GM20000 (cell line): ENCODE measurements around the gene FLNB.

ENCODE experiments used
- DNase-seq: peaks from one replicate; pipeline ENCODE4 v3.0.0; 2012; ENCODE audit warnings: low spot score
- TF ChIP-seq, protein P1 (sequence below): IDR thresholded peaks from 2 replicates; pipeline ENCODE4 v1.5.1; 2012; ENCODE audit warnings: mild to moderate bottlenecking, control low read depth; ENCODE audit errors: extremely low read depth, missing control alignments

FLNB gene

DNA sequence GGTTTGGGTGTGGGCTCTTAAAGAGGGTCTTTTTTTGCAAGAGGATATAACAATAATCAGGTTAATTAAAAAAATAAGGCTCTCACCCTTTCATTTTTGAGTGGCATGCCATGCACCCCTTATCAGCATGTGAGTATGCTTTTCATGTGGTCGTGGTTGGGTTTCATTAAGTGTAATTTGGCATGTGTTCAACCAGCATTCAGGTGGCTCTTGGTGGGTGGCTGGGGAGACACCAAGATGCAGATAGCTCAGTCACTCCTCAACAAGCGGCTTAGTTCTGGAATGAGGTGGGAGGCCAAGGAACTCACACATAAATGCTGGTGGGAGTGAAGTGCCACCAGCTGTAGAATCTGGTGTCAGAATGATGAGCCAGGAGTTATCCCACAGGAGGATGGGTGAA, 66.8 kb downstream of the FLNB start:
- TF ChIP-seq, protein P1, sequence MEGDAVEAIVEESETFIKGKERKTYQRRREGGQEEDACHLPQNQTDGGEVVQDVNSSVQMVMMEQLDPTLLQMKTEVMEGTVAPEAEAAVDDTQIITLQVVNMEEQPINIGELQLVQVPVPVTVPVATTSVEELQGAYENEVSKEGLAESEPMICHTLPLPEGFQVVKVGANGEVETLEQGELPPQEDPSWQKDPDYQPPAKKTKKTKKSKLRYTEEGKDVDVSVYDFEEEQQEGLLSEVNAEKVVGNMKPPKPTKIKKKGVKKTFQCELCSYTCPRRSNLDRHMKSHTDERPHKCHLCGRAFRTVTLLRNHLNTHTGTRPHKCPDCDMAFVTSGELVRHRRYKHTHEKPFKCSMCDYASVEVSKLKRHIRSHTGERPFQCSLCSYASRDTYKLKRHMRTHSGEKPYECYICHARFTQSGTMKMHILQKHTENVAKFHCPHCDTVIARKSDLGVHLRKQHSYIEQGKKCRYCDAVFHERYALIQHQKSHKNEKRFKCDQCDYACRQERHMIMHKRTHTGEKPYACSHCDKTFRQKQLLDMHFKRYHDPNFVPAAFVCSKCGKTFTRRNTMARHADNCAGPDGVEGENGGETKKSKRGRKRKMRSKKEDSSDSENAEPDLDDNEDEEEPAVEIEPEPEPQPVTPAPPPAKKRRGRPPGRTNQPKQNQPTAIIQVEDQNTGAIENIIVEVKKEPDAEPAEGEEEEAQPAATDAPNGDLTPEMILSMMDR, result no peak
- no peak for DNase-seq

DNA sequence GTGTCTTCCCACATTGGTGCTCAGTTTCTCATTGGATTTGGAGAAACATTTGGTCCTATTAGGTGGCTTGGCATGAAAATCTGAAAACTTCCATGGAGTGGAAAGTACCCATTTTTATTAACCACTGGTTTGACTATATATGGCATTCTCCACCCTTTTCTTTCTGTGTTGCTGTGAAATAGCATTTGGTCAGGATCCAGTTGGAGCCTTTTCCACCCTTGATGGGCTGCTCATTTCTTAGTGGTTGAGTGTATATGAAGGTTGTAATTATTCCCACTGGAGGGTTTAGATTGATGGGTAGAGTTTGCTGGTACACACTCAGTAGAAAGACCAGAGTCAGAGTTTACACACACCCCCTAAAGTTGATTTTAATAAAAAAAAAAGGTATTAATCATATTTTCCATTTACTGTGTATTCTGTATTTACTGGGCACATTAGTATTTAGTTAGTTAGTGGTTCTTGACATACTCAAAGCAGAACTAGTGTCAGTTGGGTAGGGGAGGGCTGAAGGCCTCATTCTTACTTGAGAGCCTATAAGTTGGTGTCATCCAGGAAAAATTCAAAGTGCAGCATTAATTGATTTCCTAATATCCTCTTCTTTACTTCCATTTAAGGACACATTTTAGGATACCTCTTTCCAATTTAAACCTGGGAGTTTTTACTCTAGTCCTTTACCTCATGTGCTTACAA, 69.5 kb downstream of the FLNB start:
- no peak for DNase-seq
- TF ChIP-seq, protein P1, result no peak

DNA sequence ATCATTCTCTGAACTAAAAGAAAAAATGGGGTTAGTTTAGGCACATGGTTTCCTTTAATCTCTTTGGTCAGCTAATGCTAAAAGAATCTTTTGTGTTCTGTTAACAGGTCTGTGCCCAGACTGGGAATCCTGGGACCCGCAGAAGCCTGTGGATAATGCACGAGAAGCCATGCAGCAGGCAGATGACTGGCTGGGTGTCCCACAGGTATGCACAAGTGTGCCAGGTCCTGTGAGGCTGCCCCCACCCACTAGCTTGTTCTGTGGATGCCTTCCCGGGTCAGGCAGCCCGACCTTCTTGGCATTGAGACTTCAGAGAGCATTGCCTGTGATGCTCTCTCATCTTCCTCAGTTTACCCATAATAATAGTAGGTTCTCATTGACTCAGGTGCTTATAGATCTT, 70.4 kb downstream of the FLNB start:
- no peak for DNase-seq
- TF ChIP-seq, protein P1, result no peak

DNA sequence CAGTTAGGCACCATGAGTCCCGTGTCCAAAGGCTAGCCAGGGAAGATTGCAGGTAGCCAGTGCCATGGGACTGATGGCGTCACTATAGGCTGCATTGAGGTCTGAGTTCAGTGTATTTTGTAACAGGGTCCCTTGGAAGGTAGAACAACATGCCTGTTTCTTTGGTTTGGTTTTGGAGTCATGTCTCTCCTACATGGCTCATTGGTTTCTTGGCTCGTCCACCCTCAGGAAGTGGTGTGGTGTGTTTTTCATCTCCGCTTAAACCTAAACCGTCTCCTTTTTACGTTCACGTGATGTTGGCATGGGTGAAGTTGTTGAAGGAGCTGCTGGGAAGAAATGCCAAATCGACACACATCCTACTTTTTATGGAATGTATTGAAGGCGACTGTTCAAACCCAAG, 71.6 kb downstream of the FLNB start:
- no peak for DNase-seq
- TF ChIP-seq, protein P1, result no peak

DNA sequence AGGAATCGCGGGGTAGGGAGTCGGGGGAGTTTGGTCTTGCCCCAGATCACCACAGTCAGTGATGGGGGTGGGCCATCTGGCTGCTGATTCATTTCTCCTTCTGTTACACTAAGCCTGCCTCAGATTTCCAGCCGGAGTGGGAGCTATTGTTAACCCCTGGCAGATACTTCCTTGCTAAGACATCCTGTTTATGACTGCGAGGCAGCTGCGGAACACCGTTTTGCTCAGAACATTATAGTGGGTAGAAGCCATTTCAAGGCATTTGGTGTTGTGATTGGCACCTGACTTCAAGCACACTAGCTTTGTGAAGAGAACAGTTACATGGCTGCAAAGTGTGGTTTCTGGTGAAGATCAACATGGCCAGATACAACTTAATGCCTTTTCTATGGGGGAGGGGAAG, 73.8 kb downstream of the FLNB start:
- DNase-seq, result no peak
- TF ChIP-seq, protein P1, result no peak

DNA sequence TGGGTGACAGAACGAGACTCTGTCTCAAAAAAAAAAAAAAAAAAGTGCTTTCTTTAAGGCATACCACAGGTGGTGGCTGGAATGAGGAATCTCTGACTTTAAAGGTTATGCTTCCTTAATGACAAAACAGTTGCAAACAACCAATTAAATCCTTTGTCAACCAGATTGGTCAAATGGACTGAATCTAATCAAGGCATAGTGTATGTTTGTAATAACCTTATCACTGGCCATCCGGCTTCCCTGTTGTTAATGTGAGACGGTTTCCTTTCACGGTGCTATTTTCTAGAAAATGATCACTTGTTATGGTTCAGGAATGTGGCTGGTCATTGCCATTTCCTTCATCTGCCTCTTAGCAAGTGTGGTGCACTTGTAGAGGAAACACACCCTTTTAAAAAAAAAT, 75.9 kb downstream of the FLNB start:
- DNase-seq, result no peak
- TF ChIP-seq, protein P1, result no peak

DNA sequence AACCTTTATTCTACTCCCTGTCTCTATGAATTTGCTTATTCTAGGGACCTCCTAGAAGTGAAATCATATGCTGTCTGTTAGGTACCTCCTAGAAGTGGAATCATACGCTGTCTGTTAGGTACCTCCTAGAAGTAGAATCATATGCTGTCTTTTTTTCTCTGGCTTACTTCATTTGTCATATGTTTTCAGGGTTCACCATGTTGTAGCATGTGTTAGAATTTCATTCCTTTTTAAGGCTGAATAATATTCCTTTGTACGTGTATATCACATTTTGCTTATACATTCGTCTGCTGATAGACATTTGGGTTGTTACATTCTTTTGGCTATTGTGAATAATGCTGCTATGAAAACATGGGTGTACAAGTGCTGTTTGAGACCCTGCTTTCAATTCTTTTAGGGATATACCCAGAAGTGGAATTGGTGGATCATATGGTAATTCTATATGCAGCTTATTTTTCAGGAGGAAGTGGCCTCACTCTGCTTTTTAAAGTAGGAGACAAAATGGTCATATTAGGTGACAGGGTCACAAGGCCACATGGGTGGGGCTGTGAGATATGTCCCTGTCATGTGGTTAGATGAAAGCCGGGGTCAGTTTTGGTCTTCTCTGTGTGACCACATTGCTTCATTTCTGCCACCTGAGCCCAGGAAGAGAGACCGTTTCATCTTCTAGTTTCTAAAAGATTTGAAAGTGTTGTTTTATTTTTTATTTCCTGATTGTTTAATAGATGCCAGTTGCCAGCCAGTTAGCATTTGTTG, 76.7 kb downstream of the FLNB start:
- DNase-seq, result peak; percentile 61
- TF ChIP-seq, protein P1, result no peak
